ENCODE data around the gene LRRC8A. TPM values are rescaled to one million over a fixed set of nuclear protein-coding genes. Genes with fewer than 3 reads are reported as not detected.

The LRRC8A gene
- total RNA-seq = 21.0 and 27.0 TPM in 2 replicates

DNA sequence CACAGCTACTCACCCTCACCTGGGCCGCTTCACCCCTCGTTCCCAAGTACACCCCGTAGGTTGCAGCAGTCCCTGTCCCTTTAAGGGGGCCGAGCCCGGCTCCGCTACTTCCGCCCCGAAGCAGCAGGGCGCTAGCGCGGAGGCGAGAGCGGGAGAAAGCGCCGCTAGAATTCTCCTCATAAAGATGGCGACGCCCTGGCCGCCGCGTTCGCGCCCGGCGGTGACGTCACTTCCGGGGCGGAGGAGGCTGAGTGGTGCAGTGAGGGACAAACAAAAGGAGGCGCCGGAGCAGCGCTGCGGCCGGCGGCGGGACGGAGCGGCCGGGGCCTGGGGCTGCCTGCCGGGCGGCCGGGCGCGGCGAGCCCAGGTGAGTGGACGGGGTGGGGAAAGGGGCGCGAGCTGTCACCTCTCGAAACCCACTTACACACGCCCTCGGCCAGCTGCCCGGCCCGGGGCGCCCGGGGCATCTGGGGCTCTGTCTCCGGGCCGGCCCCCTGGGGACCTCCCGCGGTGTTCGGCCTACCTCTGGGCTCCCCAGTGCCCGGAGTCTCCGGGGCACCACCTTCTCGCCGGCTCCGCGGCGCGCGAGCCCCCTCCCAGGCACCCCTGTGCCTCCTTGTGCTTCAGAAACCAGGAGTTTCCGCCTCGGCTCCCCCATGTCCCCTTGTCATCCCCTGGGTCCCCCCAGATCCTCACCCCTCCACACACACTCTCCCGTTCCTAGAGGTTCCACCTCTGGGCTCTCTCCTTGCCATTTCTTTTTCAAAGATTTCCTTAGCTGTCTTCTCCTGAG lies at the start of gene LRRC8A, which contains the start of gene KYAT1:
LRRC8A (plus strand) TSS at position 250 of the 793 bp plus-strand sequence. CDS start 25,032 bp downstream, outside the sequence.
KYAT1 (minus strand) TSS at position 67 of the 793 bp plus-strand sequence. CDS start 36,545 bp downstream, outside the sequence.

DNA sequence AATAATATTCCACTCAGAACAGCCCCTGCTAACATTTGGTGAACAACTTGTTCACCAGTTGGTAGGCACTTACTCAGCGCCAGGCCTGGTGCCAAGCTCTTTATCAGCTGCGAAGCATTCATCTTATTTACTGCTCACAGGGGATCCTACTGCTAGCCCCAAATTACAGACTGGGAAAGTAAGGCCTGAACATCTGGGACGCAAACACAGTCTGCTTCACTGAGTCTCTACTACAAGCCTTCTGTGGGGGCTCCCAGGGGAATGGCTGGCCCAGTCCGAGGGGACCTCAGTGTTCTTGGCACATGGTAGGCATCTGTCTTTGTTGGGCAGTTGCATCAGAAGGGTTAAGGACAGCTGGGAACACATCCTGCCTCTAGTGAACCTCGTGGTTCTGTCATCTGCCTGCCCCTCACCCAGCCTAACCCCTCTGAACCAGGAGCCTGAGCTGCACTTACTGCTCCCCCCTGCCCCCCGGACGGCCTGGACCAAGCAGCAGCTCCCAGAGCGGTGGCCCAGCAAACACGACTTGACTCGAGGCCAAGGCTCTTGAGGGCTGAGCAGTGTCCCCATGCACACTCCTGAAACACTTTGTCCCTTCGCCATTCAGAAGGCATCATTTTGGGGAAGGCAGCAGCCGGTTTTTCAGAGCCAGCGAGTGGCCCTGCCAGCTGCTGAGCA lies 38.6 kb downstream of the LRRC8A start, which contains the start of gene PHYHD1:
PHYHD1 (plus strand) TSS at position 602 of the 678 bp plus-strand sequence. CDS start 1,342 bp downstream, outside the sequence.

GRCh38 chr9:128947527-128948301 lies 65.8 kb downstream of the LRRC8A start, which contains the start of the genes DOLK and NUP188:
DOLK (minus strand) TSS chr9:128947603; CDS start chr9:128947303, 300 bp downstream.
NUP188 (plus strand) TSS chr9:128947699; CDS start chr9:128947720, 21 bp downstream.

Other genes starting within 250 kb of the LRRC8A start
- 27.0 and 31.7 TPM in 2 replicates for gene DYNC2I2, start 225.3 kb upstream of the LRRC8A start, total RNA-seq
- 463 and 530 TPM in 2 replicates for gene SET, start 192.9 kb upstream of the LRRC8A start, total RNA-seq
- 0.34 and 0.79 TPM in 2 replicates for gene PKN3, start 179.6 kb upstream of the LRRC8A start, total RNA-seq
- gene ZDHHC12, start 158.0 kb upstream of the LRRC8A start, total RNA-seq = 23.4 and 28.7 TPM in 2 replicates
- 16.8 and 19.1 TPM in 2 replicates for gene ZER1, start 110.2 kb upstream of the LRRC8A start, total RNA-seq
- gene TBC1D13, start 94.9 kb upstream of the LRRC8A start, total RNA-seq = 9.0 and 10.8 TPM in 2 replicates
- gene ENDOG, start 63.6 kb upstream of the LRRC8A start, total RNA-seq = 17.5 and 22.2 TPM in 2 replicates
- 10.7 and 11.2 TPM in 2 replicates for gene SPOUT1, start 52.3 kb upstream of the LRRC8A start, total RNA-seq
- 8.4 and 8.7 TPM in 2 replicates for gene KYAT1, start 183 bp upstream of the LRRC8A start, total RNA-seq
- gene PHYHD1, start 38.8 kb downstream of the LRRC8A start, total RNA-seq = 16.2 and 16.3 TPM in 2 replicates
- 26.0 and 28.4 TPM in 2 replicates for gene DOLK, start 65.5 kb downstream of the LRRC8A start, total RNA-seq
- 26.2 and 32.5 TPM in 2 replicates for gene NUP188, start 65.6 kb downstream of the LRRC8A start, total RNA-seq
- gene SH3GLB2, start 146.2 kb downstream of the LRRC8A start, total RNA-seq = 45.2 and 46.6 TPM in 2 replicates
- 20.2 and 25.5 TPM in 2 replicates for gene MIGA2, start 154.5 kb downstream of the LRRC8A start, total RNA-seq
- gene DOLPP1, start 199.0 kb downstream of the LRRC8A start, total RNA-seq = 5.4 and 6.2 TPM in 2 replicates
- gene CRAT, start 228.7 kb downstream of the LRRC8A start, total RNA-seq = 46.4 and 49.0 TPM in 2 replicates
- 68.0 and 114 TPM in 2 replicates for gene PTPA, start 229.3 kb downstream of the LRRC8A start, total RNA-seq

Data from bronchial smooth muscle cell (primary cell).